WTC11 (cell line): ENCODE data around the gene MGST1. TPM values are rescaled to one million over a fixed set of nuclear protein-coding genes. Genes with fewer than 3 reads are reported as not detected.
"Not testable (repeated sequence)": the region's sequence is repeated elsewhere in the genome, so short reads cannot be mapped to it uniquely, and the experiment has no call there.

Experiments used
- ATAC-seq: fragments of 200-7000 bp; cut with Tn5 transposase; 2 replicates; pipeline ENCODE4 v1.10.0; 2021; ENCODE audit warnings: mild to moderate bottlenecking, moderate library complexity
- CTCF ChIA-PET: fragments of 300-600 bp; sonication (Branson Sonifier 250); formaldehyde crosslinking; loops from one replicate; lab custom pipeline; 2021; ENCODE audit warnings: antibody characterized with exemption; lab: Charles Lee
- POLR2A ChIA-PET: fragments of 350-600 bp; sonication (Branson Sonifier 250); formaldehyde crosslinking; loops from one replicate; lab custom pipeline; 2021; ENCODE audit warnings: antibody characterized with exemption; lab: Charles Lee
- DNase-seq: peaks from one replicate; pipeline ENCODE4 v3.0.0; 2021; ENCODE audit warnings: low spot score
- H3K27ac Mint-ChIP-seq: 2 replicates; pipeline ENCODE4 v1.8.0; 2021; ENCODE audit warnings: mixed read lengths
- H3K27me3 Mint-ChIP-seq: 2 replicates; pipeline ENCODE4 v1.8.0; 2021; ENCODE audit warnings: low read depth, mild to moderate bottlenecking, moderate library complexity, mixed read lengths
- H3K36me3 Mint-ChIP-seq: 2 replicates; pipeline ENCODE4 v1.8.0; 2021; ENCODE audit warnings: mixed read lengths
- H3K4me1 Mint-ChIP-seq: 2 replicates; pipeline ENCODE4 v1.8.0; 2022; ENCODE audit warnings: mixed read lengths
- H3K4me3 Mint-ChIP-seq: 2 replicates; pipeline ENCODE4 v1.8.0; 2021; ENCODE audit warnings: mild to moderate bottlenecking, moderate library complexity, mixed read lengths
- H3K9me3 Mint-ChIP-seq: 2 replicates; pipeline ENCODE4 v1.8.0; 2021; ENCODE audit warnings: mixed read lengths
- ATF3 ChIP-seq: sonication (generic); formaldehyde crosslinking; conservative IDR thresholded peaks from 2 replicates; pipeline ENCODE4 v1.8.1; 2022; ENCODE audit warnings: mild to moderate bottlenecking, missing genetic modification reagents
- CREM ChIP-seq: sonication (generic); formaldehyde crosslinking; IDR thresholded peaks from 2 replicates; pipeline ENCODE4 v1.8.1; 2022; ENCODE audit warnings: mild to moderate bottlenecking, missing genetic modification reagents, moderate library complexity
- FOXP1 ChIP-seq: sonication (generic); formaldehyde crosslinking; IDR thresholded peaks from 2 replicates; pipeline ENCODE4 v1.8.0; 2022; ENCODE audit warnings: missing genetic modification reagents, mild to moderate bottlenecking, moderate library complexity, borderline replicate concordance
- FOXP4 ChIP-seq: sonication (generic); formaldehyde crosslinking; IDR thresholded peaks from 2 replicates; pipeline ENCODE4 v1.8.0; 2022; ENCODE audit warnings: mild to moderate bottlenecking, missing genetic modification reagents
- IRF2 ChIP-seq: sonication (generic); formaldehyde crosslinking; IDR thresholded peaks from 2 replicates; pipeline ENCODE4 v1.8.0; 2022; ENCODE audit warnings: low read depth, missing genetic modification reagents, borderline replicate concordance
- NR3C1 ChIP-seq: sonication (generic); formaldehyde crosslinking; conservative IDR thresholded peaks from 2 replicates; pipeline ENCODE4 v1.8.1; 2023; ENCODE audit warnings: low read depth, mild to moderate bottlenecking, missing genetic modification reagents
- OVOL2 ChIP-seq: fragments of 250-450 bp; sonication (Bioruptor Pico); IDR thresholded peaks from 2 replicates; pipeline ENCODE4 v1.9.0; 2021; ENCODE audit warnings: mild to moderate bottlenecking, borderline replicate concordance
- TEAD1 ChIP-seq: sonication (generic); formaldehyde crosslinking; IDR thresholded peaks from 2 replicates; pipeline ENCODE4 v1.8.0; 2022; ENCODE audit warnings: mild to moderate bottlenecking, missing genetic modification reagents
- ZNF138 ChIP-seq: sonication (generic); formaldehyde crosslinking; conservative IDR thresholded peaks from 2 replicates; pipeline ENCODE4 v1.8.1; 2022; ENCODE audit warnings: mild to moderate bottlenecking, moderate library complexity, missing genetic modification reagents
- ZNF263 ChIP-seq: sonication (generic); formaldehyde crosslinking; IDR thresholded peaks from 2 replicates; pipeline ENCODE4 v1.8.1; 2022; ENCODE audit warnings: low read depth, mild to moderate bottlenecking, moderate library complexity, missing genetic modification reagents
- ZNF281 ChIP-seq: sonication (generic); formaldehyde crosslinking; IDR thresholded peaks from 2 replicates; pipeline ENCODE4 v1.8.0; 2023; ENCODE audit warnings: mild to moderate bottlenecking, missing genetic modification reagents
- ZNF423 ChIP-seq: fragments of 250-450 bp; sonication (Bioruptor Pico); IDR thresholded peaks from 2 replicates; pipeline ENCODE4 v2.1.2; 2022; ENCODE audit warnings: mild to moderate bottlenecking, moderate library complexity
- total RNA-seq: library from RNA; stranded (reverse); gene quantifications from 3 replicates; pipeline ENCODE4 v1.2.3, GENCODE V29; 2021
- TF ChIP-seq, protein P1 (sequence below): fragments of 200-600 bp; IDR thresholded peaks from 2 replicates; pipeline ENCODE4 v1.8.0; 2022; ENCODE audit warnings: antibody characterized with exemption
- TF ChIP-seq, protein P2 (sequence below): sonication (generic); formaldehyde crosslinking; IDR thresholded peaks from 2 replicates; pipeline ENCODE4 v1.8.1; 2022; ENCODE audit warnings: missing genetic modification reagents, borderline replicate concordance

The MGST1 gene
- total RNA-seq, 1 experiment from 2014 or later: 285 TPM

GRCh38 chr12:16370096-16370495 lies 22.7 kb downstream of the MGST1 start:
- ChIA-PET POLR2A (no interaction called here), CTCF (no interaction called here)
- no peaks in the 10 kb centered on the region for H3K9me3 Mint-ChIP-seq
- no peaks in the 10 kb centered on the region for H3K27me3 Mint-ChIP-seq
- TF ChIP-seq, protein P1, sequence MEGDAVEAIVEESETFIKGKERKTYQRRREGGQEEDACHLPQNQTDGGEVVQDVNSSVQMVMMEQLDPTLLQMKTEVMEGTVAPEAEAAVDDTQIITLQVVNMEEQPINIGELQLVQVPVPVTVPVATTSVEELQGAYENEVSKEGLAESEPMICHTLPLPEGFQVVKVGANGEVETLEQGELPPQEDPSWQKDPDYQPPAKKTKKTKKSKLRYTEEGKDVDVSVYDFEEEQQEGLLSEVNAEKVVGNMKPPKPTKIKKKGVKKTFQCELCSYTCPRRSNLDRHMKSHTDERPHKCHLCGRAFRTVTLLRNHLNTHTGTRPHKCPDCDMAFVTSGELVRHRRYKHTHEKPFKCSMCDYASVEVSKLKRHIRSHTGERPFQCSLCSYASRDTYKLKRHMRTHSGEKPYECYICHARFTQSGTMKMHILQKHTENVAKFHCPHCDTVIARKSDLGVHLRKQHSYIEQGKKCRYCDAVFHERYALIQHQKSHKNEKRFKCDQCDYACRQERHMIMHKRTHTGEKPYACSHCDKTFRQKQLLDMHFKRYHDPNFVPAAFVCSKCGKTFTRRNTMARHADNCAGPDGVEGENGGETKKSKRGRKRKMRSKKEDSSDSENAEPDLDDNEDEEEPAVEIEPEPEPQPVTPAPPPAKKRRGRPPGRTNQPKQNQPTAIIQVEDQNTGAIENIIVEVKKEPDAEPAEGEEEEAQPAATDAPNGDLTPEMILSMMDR: no peak
- TF ChIP-seq NR3C1 (CRISPR knock-in tag) (no peak), FOXP4 (CRISPR knock-in tag) (no peak), IRF2 (CRISPR knock-in tag) (no peak), OVOL2 (CRISPR knock-in tag) (no peak), ZNF423 (CRISPR knock-in tag) (no peak), ATF3 (CRISPR knock-in tag) (no peak), ZNF138 (no peak), TEAD1 (no peak), ZNF263 (CRISPR knock-in tag) (no peak), CREM (CRISPR knock-in tag) (no peak)
- TF ChIP-seq, protein P2, sequence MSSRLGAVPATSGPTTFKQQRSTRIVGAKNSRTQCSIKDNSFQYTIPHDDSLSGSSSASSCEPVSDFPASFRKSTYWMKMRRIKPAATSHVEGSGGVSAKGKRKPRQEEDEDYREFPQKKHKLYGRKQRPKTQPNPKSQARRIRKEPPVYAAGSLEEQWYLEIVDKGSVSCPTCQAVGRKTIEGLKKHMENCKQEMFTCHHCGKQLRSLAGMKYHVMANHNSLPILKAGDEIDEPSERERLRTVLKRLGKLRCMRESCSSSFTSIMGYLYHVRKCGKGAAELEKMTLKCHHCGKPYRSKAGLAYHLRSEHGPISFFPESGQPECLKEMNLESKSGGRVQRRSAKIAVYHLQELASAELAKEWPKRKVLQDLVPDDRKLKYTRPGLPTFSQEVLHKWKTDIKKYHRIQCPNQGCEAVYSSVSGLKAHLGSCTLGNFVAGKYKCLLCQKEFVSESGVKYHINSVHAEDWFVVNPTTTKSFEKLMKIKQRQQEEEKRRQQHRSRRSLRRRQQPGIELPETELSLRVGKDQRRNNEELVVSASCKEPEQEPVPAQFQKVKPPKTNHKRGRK (CRISPR knock-in tag): no peak
- no peaks in the 10 kb centered on the region for H3K36me3 Mint-ChIP-seq
- no peak overlapping the region for H3K27ac Mint-ChIP-seq
- no peak for ATAC-seq
- H3K4me1 Mint-ChIP-seq: no peaks in the 10 kb centered on the region
- H3K4me3 Mint-ChIP-seq: no peak overlapping the region
- DNase-seq: no peak

DNA sequence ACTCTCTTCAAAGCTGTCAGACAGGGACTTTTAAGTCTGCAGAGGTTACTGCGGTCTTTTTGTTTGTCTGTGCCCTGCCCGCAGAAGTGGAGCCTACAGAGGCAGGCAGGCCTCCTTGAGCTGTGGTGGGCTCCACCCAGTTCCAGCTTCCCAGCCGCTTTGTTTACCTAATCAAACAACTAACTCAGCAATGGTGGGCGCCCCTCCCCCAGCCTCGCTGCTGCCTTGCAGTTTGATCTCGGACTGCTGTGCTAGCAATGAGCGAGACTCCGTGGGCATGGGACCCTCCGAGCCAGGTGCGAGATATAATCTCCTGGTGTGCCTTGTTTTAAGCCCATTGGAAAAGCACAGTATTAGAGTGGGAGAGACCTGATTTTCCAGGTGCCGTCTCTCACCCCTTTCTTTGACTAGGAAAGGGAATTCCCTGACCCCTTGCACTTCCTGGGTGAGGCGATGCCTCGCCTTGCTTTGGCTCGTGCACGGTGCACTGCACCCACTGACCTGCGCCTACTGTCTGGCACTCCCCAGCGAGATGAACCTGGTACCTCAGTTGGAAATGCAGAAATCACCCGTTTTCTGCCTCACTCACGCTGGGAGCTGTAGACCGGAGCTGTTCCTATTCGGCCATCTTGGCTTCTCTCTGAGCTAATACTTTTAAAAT lies 35.3 kb downstream of the MGST1 start:
- CTCF ChIA-PET, H3K27me3 Mint-ChIP-seq, ATAC-seq, H3K9me3 Mint-ChIP-seq, POLR2A ChIA-PET, H3K36me3 Mint-ChIP-seq, H3K4me3 Mint-ChIP-seq: not testable (repeated sequence)
- DNase-seq: peak; percentile 47
- Mint-ChIP-seq H3K27ac (peak overlapping the region; percentile 57; the same call in 1 of the 2 replicates), H3K4me1 (peaks cover 21% of the 10 kb centered on the region)
- TF ChIP-seq ZNF281 (0 out of 2 replicates have a peak, but pooled peaks have one; percentile 48), FOXP1 (CRISPR knock-in tag) (peak; percentile 13; the same call in 1 of the 2 replicates)
